SU-DHL-6 (cell line): ENCODE results near the gene EXOC8.

Experiments
- CTCF ChIP-seq: fragments of 200-600 bp; sonication (generic); IDR thresholded peaks from one replicate; pipeline ENCODE4 v1.5.1; 2017; ENCODE audit warnings: antibody characterized with exemption, mild to moderate bottlenecking, low read length, moderate library complexity; ENCODE audit not compliant: insufficient read depth, poor library complexity, severe bottlenecking
- EZH2phosphoT487 ChIP-seq: fragments of 200-600 bp; sonication (generic), shearing (Covaris generic); conservative IDR thresholded peaks from 2 replicates; pipeline ENCODE4 v1.6.1; 2018; ENCODE audit warnings: mild to moderate bottlenecking, antibody characterized with exemption, low read length, moderate library complexity, mixed read lengths

DNA sequence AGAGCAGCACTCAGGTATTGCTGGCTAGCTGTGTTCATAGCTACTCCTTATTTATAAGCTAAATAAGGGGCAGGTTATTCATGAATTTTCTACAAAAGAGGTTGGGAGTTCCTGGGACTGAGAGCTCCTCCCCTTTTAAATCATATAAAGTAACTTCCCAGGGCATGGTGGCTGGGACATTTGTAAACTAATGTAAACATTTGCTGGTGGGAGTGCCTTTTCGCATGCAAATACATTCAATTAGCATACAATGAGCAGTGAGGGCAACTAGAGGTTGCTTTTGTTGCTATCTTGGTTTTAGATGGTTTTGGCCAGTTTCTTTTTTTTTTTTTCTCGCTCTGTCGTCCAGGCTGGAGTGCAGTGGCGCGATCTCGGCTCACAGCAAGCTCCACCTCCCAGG lies 53.2 kb downstream of the EXOC8 start:
- TF ChIP-seq CTCF, result no peak
- no peak for TF ChIP-seq EZH2phosphoT487
